Vagina (tissue), 2 donors: ENCODE measurements around the gene CDON. TPM values are rescaled to one million over a fixed set of nuclear protein-coding genes. Genes with fewer than 3 reads are reported as not detected.
"Not testable (repeated sequence)": the region's sequence is repeated elsewhere in the genome, so short reads cannot be mapped to it uniquely, and the experiment has no call there.

Experiments used
- DNase-seq, 2 donors: peaks; one replicate each; pipeline ENCODE4 v3.0.0-alpha.2; 2017; ENCODE audit errors: extremely low spot score in 2 of 2
- H3K27ac ChIP-seq: fragments of 200-600 bp; sonication (generic); one replicate; pipeline ENCODE4 v1.5.1; 2019
- H3K27me3 ChIP-seq: fragments of 200-600 bp; sonication (generic); one replicate; pipeline ENCODE4 v1.5.1; 2019
- H3K36me3 ChIP-seq, 2 donors: fragments of 200-600 bp; sonication (generic); one replicate each; pipeline ENCODE4 v1.5.1; 2017 to 2019
- H3K4me1 ChIP-seq: fragments of 200-600 bp; sonication (generic); one replicate; pipeline ENCODE4 v1.5.1; 2019
- H3K4me3 ChIP-seq, 2 donors: fragments of 200-600 bp; sonication (generic); 1 replicate in 1 of 2; 2 replicates in 1 of 2; pipeline ENCODE4 v1.5.1; 2016 to 2019
- H3K9me3 ChIP-seq: fragments of 200-600 bp; sonication (generic); one replicate; pipeline ENCODE4 v1.5.1; 2019
- POLR2A ChIP-seq, 2 donors: fragments of 450-650 bp; IDR thresholded peaks; one replicate each; pipeline ENCODE4 v1.6.1; 2017; ENCODE audit warnings: antibody characterized with exemption in 2 of 2, mild to moderate bottlenecking in 2 of 2, moderate library complexity in 2 of 2
- POLR2AphosphoS5 ChIP-seq, 2 donors: sonication (generic); formaldehyde crosslinking; IDR thresholded peaks; one replicate each; pipeline ENCODE4 v1.9.0; 2017; ENCODE audit warnings: antibody characterized with exemption in 2 of 2, mild to moderate bottlenecking in 2 of 2, low read depth in 1 of 2; ENCODE audit not compliant: insufficient read depth in 1 of 2
- intact Hi-C: fragments of 100-400 bp; cut with DNase I; formaldehyde crosslinking; loops from one replicate; pipeline ENCODE4 v1.15.1; 2023
- total RNA-seq: library from RNA; depleted of rRNA; stranded (reverse); fragments of >200 nt; gene quantifications from one replicate; pipeline ENCODE4 v1.2.3, GENCODE V29; 2016
- TF ChIP-seq, protein P1 (sequence below), 3 experiments: fragments of 450-650 bp in 2 of 3; fragments of 200-600 bp in 1 of 3; sonication (generic) in 1 of 3; IDR thresholded peaks; one replicate each; pipeline ENCODE4 v1.5.1; 2017 to 2019; ENCODE audit warnings: antibody characterized with exemption in 3 of 3, mild to moderate bottlenecking in 2 of 3, moderate library complexity in 2 of 3

Gene CDON
- total RNA-seq, 1 donor from 2014 or later = 9.8 TPM

DNA sequence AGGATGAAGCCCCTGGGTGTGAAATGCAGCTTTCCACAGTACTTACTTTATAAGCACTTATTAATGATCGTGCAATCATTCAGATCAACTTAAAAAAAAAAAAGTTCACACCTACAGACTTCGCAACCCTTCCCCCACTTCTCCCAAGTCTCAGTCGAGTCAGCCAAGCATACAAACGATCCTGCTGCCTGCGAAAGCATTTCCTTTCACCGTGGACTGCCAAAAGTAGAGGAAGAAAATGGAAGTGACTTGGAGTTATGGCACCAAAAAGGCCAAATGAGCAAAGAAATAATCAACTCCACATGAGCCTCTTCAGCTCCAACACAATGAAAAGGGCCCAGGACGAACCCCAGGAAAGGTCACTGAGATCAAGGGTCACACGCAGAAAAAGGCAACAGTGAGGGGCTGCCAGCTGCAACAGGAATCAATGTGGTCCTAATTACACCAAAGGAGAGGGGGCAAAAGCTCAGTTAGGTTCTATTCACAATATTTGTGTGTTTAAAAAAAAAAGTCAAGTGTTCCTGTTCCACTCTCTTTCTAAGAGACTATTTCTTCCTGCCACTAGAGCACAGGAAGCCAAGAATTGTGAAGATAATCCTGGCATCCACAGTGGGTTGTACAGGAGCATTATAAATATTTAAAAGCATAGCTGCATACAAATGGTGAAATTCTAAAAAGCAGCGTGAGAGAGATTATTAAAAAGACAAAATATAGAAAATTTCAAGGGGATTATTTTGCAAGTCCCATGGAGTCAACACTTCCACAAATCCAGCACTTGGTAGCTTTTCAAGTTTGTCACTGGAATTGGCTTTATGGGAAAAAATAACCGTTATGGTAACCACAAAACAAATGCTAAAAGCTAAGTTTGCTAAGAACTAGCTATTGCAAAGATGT, 28.4 kb downstream of the CDON start:
- no peak overlapping the region for H3K4me3 ChIP-seq
- no peak for DNase-seq
- peaks cover 13% of the 10 kb centered on the region for H3K4me1 ChIP-seq
- no peaks in the 10 kb centered on the region for H3K27me3 ChIP-seq
- no peak for TF ChIP-seq POLR2A (IDR thresholded peaks at IDR 0.05)
- TF ChIP-seq POLR2AphosphoS5 (IDR thresholded peaks at IDR 0.05; ENCODE audit: insufficient read depth in 1 of 2, low read depth in 1 of 2) = no peak
- TF ChIP-seq, protein P1, sequence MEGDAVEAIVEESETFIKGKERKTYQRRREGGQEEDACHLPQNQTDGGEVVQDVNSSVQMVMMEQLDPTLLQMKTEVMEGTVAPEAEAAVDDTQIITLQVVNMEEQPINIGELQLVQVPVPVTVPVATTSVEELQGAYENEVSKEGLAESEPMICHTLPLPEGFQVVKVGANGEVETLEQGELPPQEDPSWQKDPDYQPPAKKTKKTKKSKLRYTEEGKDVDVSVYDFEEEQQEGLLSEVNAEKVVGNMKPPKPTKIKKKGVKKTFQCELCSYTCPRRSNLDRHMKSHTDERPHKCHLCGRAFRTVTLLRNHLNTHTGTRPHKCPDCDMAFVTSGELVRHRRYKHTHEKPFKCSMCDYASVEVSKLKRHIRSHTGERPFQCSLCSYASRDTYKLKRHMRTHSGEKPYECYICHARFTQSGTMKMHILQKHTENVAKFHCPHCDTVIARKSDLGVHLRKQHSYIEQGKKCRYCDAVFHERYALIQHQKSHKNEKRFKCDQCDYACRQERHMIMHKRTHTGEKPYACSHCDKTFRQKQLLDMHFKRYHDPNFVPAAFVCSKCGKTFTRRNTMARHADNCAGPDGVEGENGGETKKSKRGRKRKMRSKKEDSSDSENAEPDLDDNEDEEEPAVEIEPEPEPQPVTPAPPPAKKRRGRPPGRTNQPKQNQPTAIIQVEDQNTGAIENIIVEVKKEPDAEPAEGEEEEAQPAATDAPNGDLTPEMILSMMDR (IDR thresholded peaks at IDR 0.05) = no peak
- intact Hi-C loops = no loop called here
- H3K36me3 ChIP-seq = no peaks in the 10 kb centered on the region
- H3K9me3 ChIP-seq = no peaks in the 10 kb centered on the region
- H3K27ac ChIP-seq = no peak overlapping the region

DNA sequence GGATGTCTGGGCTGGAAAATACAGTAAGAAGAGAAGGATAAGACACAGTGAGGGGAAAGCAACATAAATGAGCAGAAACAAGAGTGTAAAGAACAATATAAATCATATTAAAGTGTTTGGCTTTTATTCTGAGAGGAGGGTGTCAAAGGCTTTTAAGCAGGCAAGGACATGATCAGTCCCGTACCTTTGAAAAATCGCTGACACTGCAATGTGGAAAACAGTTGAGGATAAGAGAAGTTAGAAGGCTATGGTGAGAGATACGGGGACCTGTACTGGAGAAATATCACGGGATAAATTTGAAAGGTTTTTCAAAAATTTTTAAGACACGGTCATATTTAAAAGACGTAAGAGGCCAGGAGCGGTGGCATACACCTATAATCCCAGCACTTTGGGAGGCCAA, 30.3 kb downstream of the CDON start:
- Histone ChIP-seq H3K9me3 (no peaks in the 10 kb centered on the region), H3K4me3 (no peak overlapping the region), H3K27ac (no peak overlapping the region), H3K36me3 (no peaks in the 10 kb centered on the region), H3K27me3 (no peaks in the 10 kb centered on the region), H3K4me1 (peaks cover 13% of the 10 kb centered on the region)
- no peak for DNase-seq
- intact Hi-C loops = no loop called here
- TF ChIP-seq, protein P1 (IDR thresholded peaks at IDR 0.05) = no peak
- TF ChIP-seq POLR2A (IDR thresholded peaks at IDR 0.05) (no peak), POLR2AphosphoS5 (IDR thresholded peaks at IDR 0.05; ENCODE audit: insufficient read depth in 1 of 2, low read depth in 1 of 2) (no peak)

DNA sequence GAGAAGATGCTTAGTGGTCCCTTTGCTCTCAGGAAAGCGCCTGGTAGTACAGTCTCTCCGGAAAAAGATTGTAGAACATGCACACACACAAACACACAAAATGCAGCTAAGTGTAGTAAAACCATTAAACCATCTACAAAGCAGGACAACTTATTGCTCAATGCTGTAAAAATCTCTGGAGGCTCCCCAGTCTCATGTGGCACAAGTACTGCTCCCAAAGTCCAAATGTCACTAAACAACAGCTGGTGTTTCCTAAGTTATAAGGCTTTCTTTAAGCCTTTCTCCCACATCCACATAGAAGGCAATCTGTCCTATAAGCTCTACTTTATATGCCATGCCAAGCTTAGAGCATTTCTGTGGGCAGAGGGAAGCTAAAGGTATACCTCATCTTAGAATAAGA, 32.9 kb downstream of the CDON start:
- intact Hi-C loops = no loop called here

DNA sequence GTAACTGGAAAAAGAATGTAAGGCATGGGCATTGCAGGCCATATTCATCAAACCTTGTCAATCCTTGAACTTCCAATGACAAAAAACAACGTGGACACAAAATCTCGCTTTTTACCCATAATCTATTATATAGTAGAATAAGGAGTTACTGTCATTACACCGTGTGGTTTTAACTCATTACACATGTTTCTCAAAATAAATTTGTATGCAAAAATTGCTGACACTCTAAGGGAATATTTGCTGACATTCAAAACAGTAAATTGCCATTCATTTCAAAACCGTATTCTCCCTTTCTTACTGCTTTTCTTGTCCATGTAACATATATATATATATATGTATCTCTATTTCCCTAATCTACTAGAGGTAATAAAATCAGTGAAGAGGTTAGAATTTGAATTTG, 33.4 kb downstream of the CDON start:
- no peaks in the 10 kb centered on the region for H3K27me3 ChIP-seq
- intact Hi-C loops = no loop called here
- H3K4me1 ChIP-seq = peaks cover 20% of the 10 kb centered on the region
- no peak overlapping the region for H3K4me3 ChIP-seq
- H3K27ac ChIP-seq = no peak overlapping the region
- no peak for DNase-seq
- no peaks in the 10 kb centered on the region for H3K36me3 ChIP-seq
- TF ChIP-seq, protein P1 (IDR thresholded peaks at IDR 0.05) = no peak
- no peak for TF ChIP-seq POLR2A (IDR thresholded peaks at IDR 0.05)
- no peak for TF ChIP-seq POLR2AphosphoS5 (IDR thresholded peaks at IDR 0.05; ENCODE audit: insufficient read depth in 1 of 2, low read depth in 1 of 2)
- H3K9me3 ChIP-seq = no peaks in the 10 kb centered on the region

More for the DNA sequence above, 32.9 kb downstream of the CDON start:
- Histone ChIP-seq H3K9me3 (no peaks in the 10 kb centered on the region), H3K4me1 (peaks cover 20% of the 10 kb centered on the region), H3K36me3 (no peaks in the 10 kb centered on the region), H3K4me3 (no peak overlapping the region), H3K27me3 (no peaks in the 10 kb centered on the region), H3K27ac (no peak overlapping the region)
- TF ChIP-seq POLR2A (IDR thresholded peaks at IDR 0.05) (no peak), POLR2AphosphoS5 (IDR thresholded peaks at IDR 0.05; ENCODE audit: insufficient read depth in 1 of 2, low read depth in 1 of 2) (no peak)
- TF ChIP-seq, protein P1 (IDR thresholded peaks at IDR 0.05) = no peak
- DNase-seq = no peak

DNA sequence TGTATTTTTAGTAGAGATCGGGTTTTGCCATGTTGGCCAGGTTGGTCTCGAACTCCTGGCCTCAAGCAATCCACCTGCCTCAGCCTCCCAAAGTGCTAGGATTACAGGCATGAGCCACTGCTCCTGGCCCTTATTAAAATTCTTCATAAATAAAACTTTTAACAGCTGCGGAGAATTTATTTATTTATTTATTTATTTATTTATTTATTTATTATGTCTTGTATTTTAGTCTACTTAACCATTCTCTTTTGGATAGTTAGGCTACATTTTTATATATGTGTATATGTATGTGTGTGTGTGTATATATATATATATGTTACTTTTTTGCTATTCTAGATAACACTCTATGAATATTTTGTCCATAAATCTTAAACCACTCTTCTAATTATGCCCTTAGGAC, 34.1 kb downstream of the CDON start:
- peaks cover 20% of the 10 kb centered on the region for H3K4me1 ChIP-seq

More for the DNA sequence above, 34.1 kb downstream of the CDON start:
- H3K9me3 ChIP-seq, DNase-seq, H3K27me3 ChIP-seq, intact Hi-C loops, H3K36me3 ChIP-seq, H3K4me3 ChIP-seq, H3K27ac ChIP-seq: not testable (repeated sequence)
